Transverse colon (tissue), 4 donors: ENCODE measurements around the gene SEBOX.

ENCODE experiments used
- CTCF ChIP-seq, 5 experiments: fragments of 200-600 bp in 3 of 5; fragments of 450-650 bp in 2 of 5; sonication (generic) in 3 of 5; IDR thresholded peaks; 1 replicate in 2 of 5; 2 replicates in 3 of 5; pipeline ENCODE4 v1.5.1; 2016 to 2017; ENCODE audit warnings: antibody characterized with exemption in 5 of 5, inconsistent platforms in 3 of 5, mild to moderate bottlenecking in 2 of 5, moderate library complexity in 1 of 5
- POLR2AphosphoS5 ChIP-seq, 3 donors: sonication (generic); formaldehyde crosslinking; IDR thresholded peaks; one replicate each; pipeline ENCODE4 v1.6.1; 2016; ENCODE audit warnings: antibody characterized with exemption in 3 of 3

- TF ChIP-seq CTCF (IDR thresholded peaks at IDR 0.05) (no peak), POLR2AphosphoS5 (IDR thresholded peaks at IDR 0.05) (no peak)
Observed at GRCh38 chr17:28330671-28331070, 34.3 kb downstream of the SEBOX start.
